OCI-LY1 (cell line): ENCODE results near the gene MAMDC2.

Experiments used
- H2AFZ ChIP-seq: fragments of 200-600 bp; sonication (generic), shearing (Covaris generic); 2 replicates; pipeline ENCODE4 v1.6.0; 2014; ENCODE audit warnings: antibody characterized with exemption, mild to moderate bottlenecking, low read length
- H3F3A ChIP-seq: fragments of 200-600 bp; sonication (generic), shearing (Covaris generic); 2 replicates; pipeline ENCODE4 v1.6.0; 2014; ENCODE audit warnings: mild to moderate bottlenecking, antibody characterized with exemption, low read length, moderate library complexity; ENCODE audit not compliant: insufficient read depth
- H3K27ac ChIP-seq: fragments of 200-600 bp; sonication (generic); 2 replicates; pipeline ENCODE4 v1.5.1; 2014; ENCODE audit warnings: low read length, mixed run types, mild to moderate bottlenecking, low read depth; ENCODE audit not compliant: poor library complexity, severe bottlenecking
- H3K27me3 ChIP-seq: fragments of 200-600 bp; sonication (generic); 2 replicates; pipeline ENCODE4 v1.6.0; 2014; ENCODE audit warnings: antibody characterized with exemption, mild to moderate bottlenecking, low read length, moderate library complexity; ENCODE audit not compliant: insufficient read depth
- H3K36me3 ChIP-seq: fragments of 200-600 bp; sonication (generic); 2 replicates; pipeline ENCODE4 v1.6.1; 2014; ENCODE audit warnings: mild to moderate bottlenecking, antibody characterized with exemption, low read length, moderate library complexity, mixed read lengths; ENCODE audit not compliant: insufficient read depth
- H3K4me1 ChIP-seq: fragments of 200-600 bp; sonication (generic); 2 replicates; pipeline ENCODE4 v1.5.1; 2014; ENCODE audit warnings: mild to moderate bottlenecking, low read length, moderate library complexity; ENCODE audit not compliant: insufficient read depth, severe bottlenecking
- H3K4me2 ChIP-seq: fragments of 200-600 bp; sonication (generic), shearing (Covaris generic); 2 replicates; pipeline ENCODE4 v1.6.1; 2014; ENCODE audit warnings: low read length
- H3K4me3 ChIP-seq: fragments of 200-600 bp; sonication (generic); 2 replicates; pipeline ENCODE4 v1.5.1; 2014; ENCODE audit warnings: low read length, low read depth, mild to moderate bottlenecking, mixed read lengths; ENCODE audit not compliant: poor library complexity, severe bottlenecking
- H3K79me2 ChIP-seq: fragments of 200-600 bp; shearing (Covaris generic); 2 replicates; pipeline ENCODE4 v1.6.1; 2016; ENCODE audit warnings: mixed run types, low read length, mixed read lengths; ENCODE audit not compliant: insufficient read depth
- H3K9ac ChIP-seq: fragments of 200-600 bp; sonication (generic), shearing (Covaris generic); 2 replicates; pipeline ENCODE4 v1.6.1; 2014; ENCODE audit warnings: mild to moderate bottlenecking, low read length, mixed read lengths
- H3K9me2 ChIP-seq: fragments of 200-600 bp; sonication (generic), shearing (Covaris generic); 2 replicates; pipeline ENCODE4 v1.6.1; 2014; ENCODE audit warnings: low read depth, mild to moderate bottlenecking, low read length, mixed read lengths
- H3K9me3 ChIP-seq: fragments of 200-600 bp; shearing (Covaris generic); 2 replicates; pipeline ENCODE4 v1.6.1; 2014; ENCODE audit warnings: low read length, mixed read lengths
- H4K20me1 ChIP-seq: fragments of 200-600 bp; sonication (generic), shearing (Covaris generic); 2 replicates; pipeline ENCODE4 v1.6.0; 2016; ENCODE audit warnings: mild to moderate bottlenecking, low read length; ENCODE audit not compliant: insufficient read depth
- CTCF ChIP-seq: fragments of 200-600 bp; sonication (generic), shearing (Covaris generic); IDR thresholded peaks from 2 replicates; pipeline ENCODE4 v1.5.1; 2017; ENCODE audit warnings: mild to moderate bottlenecking, antibody characterized with exemption, low read length, moderate library complexity, mixed read lengths
- EZH2 ChIP-seq: fragments of 200-600 bp; sonication (generic), shearing (Covaris generic); IDR thresholded peaks from 2 replicates; pipeline ENCODE4 v1.8.0; 2017; ENCODE audit warnings: borderline replicate concordance, mixed run types, mild to moderate bottlenecking, antibody characterized with exemption, low read length, moderate library complexity, mixed read lengths

The MAMDC2 gene

DNA sequence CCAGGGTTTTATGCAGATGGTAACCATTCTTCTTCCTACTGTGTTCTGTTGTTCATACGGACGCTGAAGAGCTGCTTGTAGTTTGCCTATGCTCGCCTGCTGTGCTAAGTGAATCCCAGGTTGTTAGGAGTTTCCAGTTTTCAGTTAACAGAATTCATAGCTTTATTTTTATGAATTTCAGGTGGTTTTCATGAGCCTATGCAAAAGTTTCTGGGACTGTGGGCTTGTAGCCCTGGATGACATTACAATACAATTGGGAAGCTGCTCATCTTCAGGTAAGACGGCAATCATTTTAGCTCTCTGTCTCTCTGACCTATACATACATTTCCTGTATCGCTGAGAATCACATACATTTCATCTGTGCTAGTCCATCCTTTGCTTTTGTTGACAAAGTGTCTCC, 124.9 kb downstream of the MAMDC2 start:
- Histone ChIP-seq H3K9ac (no peak overlapping the region), H3K4me3 (no peak overlapping the region), H3F3A (no peaks in the 10 kb centered on the region), H3K79me2 (no peaks in the 10 kb centered on the region), H3K9me3 (no peaks in the 10 kb centered on the region), H3K27ac (no peak overlapping the region), H3K4me1 (no peaks in the 10 kb centered on the region), H3K4me2 (no peak overlapping the region), H3K27me3 (no peaks in the 10 kb centered on the region), H4K20me1 (no peaks in the 10 kb centered on the region), H2AFZ (no peak overlapping the region), H3K36me3 (no peaks in the 10 kb centered on the region), H3K9me2 (no peaks in the 10 kb centered on the region)
- no peak for TF ChIP-seq CTCF
- no peak for TF ChIP-seq EZH2

DNA sequence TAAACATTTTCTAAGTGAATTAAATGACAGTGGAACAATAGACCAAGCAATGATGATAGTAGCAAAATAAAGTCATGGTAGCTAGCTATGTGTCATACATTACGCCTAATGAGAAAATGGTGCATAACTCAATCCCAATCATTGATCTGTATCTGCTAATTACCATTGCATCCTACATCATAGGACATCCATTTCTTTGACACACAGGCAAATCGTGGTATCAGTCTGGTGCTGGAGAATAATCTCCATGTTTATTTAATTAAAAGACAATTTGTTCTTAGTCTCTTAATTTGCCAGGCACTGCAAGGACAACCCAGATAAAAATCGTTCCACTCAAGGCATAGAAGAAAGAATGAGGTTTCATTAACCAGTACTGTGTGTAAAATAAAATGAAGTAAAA, 125.6 kb downstream of the MAMDC2 start:
- no peaks in the 10 kb centered on the region for H3K36me3 ChIP-seq
- no peaks in the 10 kb centered on the region for H3K4me1 ChIP-seq
- H3K9me3 ChIP-seq, result no peaks in the 10 kb centered on the region
- no peaks in the 10 kb centered on the region for H3F3A ChIP-seq
- TF ChIP-seq CTCF (no peak), EZH2 (no peak)
- H3K79me2 ChIP-seq, result no peaks in the 10 kb centered on the region
- H3K27ac ChIP-seq, result no peak overlapping the region
- H3K4me3 ChIP-seq, result no peak overlapping the region
- no peak overlapping the region for H2AFZ ChIP-seq
- no peaks in the 10 kb centered on the region for H3K9me2 ChIP-seq
- no peaks in the 10 kb centered on the region for H4K20me1 ChIP-seq
- H3K27me3 ChIP-seq, result no peaks in the 10 kb centered on the region
- H3K4me2 ChIP-seq, result no peak overlapping the region
- H3K9ac ChIP-seq, result no peak overlapping the region

GRCh38 chr9:70170151-70170790, 126.6 kb downstream of the MAMDC2 start:
- H3K27ac ChIP-seq, result no peak overlapping the region
- no peaks in the 10 kb centered on the region for H3K36me3 ChIP-seq
- no peak overlapping the region for H3K9ac ChIP-seq
- no peak overlapping the region for H3K4me3 ChIP-seq
- no peaks in the 10 kb centered on the region for H3K4me1 ChIP-seq
- H3F3A ChIP-seq, result no peaks in the 10 kb centered on the region
- H3K9me2 ChIP-seq, result no peaks in the 10 kb centered on the region
- H3K4me2 ChIP-seq, result no peak overlapping the region
- no peak for TF ChIP-seq EZH2
- no peak for TF ChIP-seq CTCF
- no peak overlapping the region for H2AFZ ChIP-seq
- H3K27me3 ChIP-seq, result no peaks in the 10 kb centered on the region
- H4K20me1 ChIP-seq, result no peaks in the 10 kb centered on the region
- H3K79me2 ChIP-seq, result no peaks in the 10 kb centered on the region
- H3K9me3 ChIP-seq, result no peaks in the 10 kb centered on the region
